Measurements from ENCODE around the gene MRPL2. TPM values are rescaled to one million over a fixed set of nuclear protein-coding genes. Genes with fewer than 3 reads are reported as not detected.

MRPL2 gene
- total RNA-seq, 2 experiments from 2014 or later: 42.8 to 48.0 TPM

GRCh38 chr6:43052842-43053544, 6.2 kb downstream of the MRPL2 start:
- H3K4me3 ChIP-seq (ENCODE audit: low read length): peak overlapping the region; percentile 93
- H3K27me3 ChIP-seq (ENCODE audit: control insufficient read depth in 1 of 2, insufficient read depth in 2 of 2, low read length in 2 of 2): no peaks in the 10 kb centered on the region
- TF ChIP-seq CTCF (IDR thresholded peaks at IDR 0.05): no peak
- ATAC-seq (ENCODE audit: poor library complexity) (peak; percentile 14), DNase-seq (peak in 7 of 14 experiments; percentile 7 to 42 (median 18))
- Mint-ChIP-seq H3K4me1 (ENCODE audit: low read depth) (peaks cover 52% of the 10 kb centered on the region), H3K27me3 (no peaks in the 10 kb centered on the region), H3K27ac (peak overlapping the region; percentile 96), H3K9me3 (no peaks in the 10 kb centered on the region), H3K36me3 (ENCODE audit: low read depth) (peaks cover 60% of the 10 kb centered on the region), H3K4me3 (peak overlapping the region; percentile 98)
- ChIA-PET POLR2A (interaction anchor here (1.0 to 3.2 kb wide), 17 partner anchors 12 to 1266 kb away, joined by 3 to 50 read pairs (median 5); partner anchors contain the start of genes CNPY3, CUL9, KLHDC3 and MEA1), CTCF (interaction anchor here (0.6 to 1.5 kb wide), 5 partner anchors 32 to 152 kb away, joined by 3 to 7 read pairs (median 4); partner anchors contain the start of gene RRP36)
- peaks cover 38% of the 10 kb centered on the region for H3K4me1 ChIP-seq (ENCODE audit: insufficient read depth, low read length)
- no peaks in the 10 kb centered on the region for H3K9me3 ChIP-seq (ENCODE audit: control insufficient read depth in 1 of 2, insufficient read depth in 1 of 2, low read length in 2 of 2)
- peak overlapping the region; percentile 76 to 84 for H3K27ac ChIP-seq (ENCODE audit: low read depth in 1 of 2, low read length in 2 of 2)
- H3K36me3 ChIP-seq (ENCODE audit: insufficient read depth, low read length): peaks cover 41% of the 10 kb centered on the region
- intact Hi-C loops (cut with DNase I, micrococcal nuclease): loop anchor here (2.0 to 10.0 kb wide), 4 partner anchors 76 to 1158 kb away; partner anchors contain the start of genes PEX6 (in 2 of the 2), CNPY3 (in 1 of the 2), GTPBP2 (in 1 of the 2) and USP49 (in 1 of the 2)

GRCh38 chr6:43052225-43052841, 6.9 kb downstream of the MRPL2 start:
- peaks cover 39% of the 10 kb centered on the region for H3K36me3 ChIP-seq (ENCODE audit: insufficient read depth, low read length)
- Mint-ChIP-seq H3K36me3 (ENCODE audit: low read depth) (peaks cover 61% of the 10 kb centered on the region), H3K4me3 (peak overlapping the region; percentile 98), H3K4me1 (ENCODE audit: low read depth) (peaks cover 48% of the 10 kb centered on the region), H3K27ac (peak overlapping the region; percentile 96), H3K9me3 (no peaks in the 10 kb centered on the region), H3K27me3 (no peaks in the 10 kb centered on the region)
- no peak for ATAC-seq (ENCODE audit: poor library complexity)
- H3K27ac ChIP-seq (ENCODE audit: low read depth in 1 of 2, low read length in 2 of 2): peak overlapping the region in 1 of 2 donors; percentile 76
- ChIA-PET POLR2A (interaction anchor here (0.6 to 3.2 kb wide), 3 partner anchors 31 to 312 kb away, joined by 3 to 37 read pairs (median 25); partner anchors contain the start of genes KLHDC3, MEA1 and RRP36), CTCF (no interaction called here)
- H3K4me3 ChIP-seq (ENCODE audit: low read length): no peak overlapping the region
- intact Hi-C loops (cut with DNase I, micrococcal nuclease): loop anchor here (2.0 to 10.0 kb wide), 4 partner anchors 75 to 1158 kb away; partner anchors contain the start of genes PEX6 (in 2 of the 2), CNPY3 (in 1 of the 2), GTPBP2 (in 1 of the 2) and USP49 (in 1 of the 2)
- H3K27me3 ChIP-seq (ENCODE audit: control insufficient read depth in 1 of 2, insufficient read depth in 2 of 2, low read length in 2 of 2): no peaks in the 10 kb centered on the region
- TF ChIP-seq CTCF (IDR thresholded peaks at IDR 0.05): no peak
- H3K9me3 ChIP-seq (ENCODE audit: control insufficient read depth in 1 of 2, insufficient read depth in 1 of 2, low read length in 2 of 2): no peaks in the 10 kb centered on the region
- H3K4me1 ChIP-seq (ENCODE audit: insufficient read depth, low read length): peaks cover 36% of the 10 kb centered on the region
- DNase-seq: no peak

- POLR2A ChIA-PET: interaction anchor here (0.5 to 0.6 kb wide), 3 partner anchors 8 to 28 kb away, joined by 3 read pairs; partner anchors contain the start of genes KLC4 and MRPL2
- TF ChIP-seq CTCF (IDR thresholded peaks at IDR 0.05): no peak
- Histone ChIP-seq H3K27me3 (ENCODE audit: control insufficient read depth in 1 of 2, insufficient read depth in 2 of 2, low read length in 2 of 2) (no peaks in the 10 kb centered on the region), H3K27ac (ENCODE audit: low read depth in 1 of 2, low read length in 2 of 2) (no peak overlapping the region), H3K36me3 (ENCODE audit: insufficient read depth, low read length) (peaks cover 40% of the 10 kb centered on the region), H3K4me3 (ENCODE audit: low read length) (no peak overlapping the region), H3K9me3 (ENCODE audit: control insufficient read depth in 1 of 2, insufficient read depth in 1 of 2, low read length in 2 of 2) (no peaks in the 10 kb centered on the region), H3K4me1 (ENCODE audit: insufficient read depth, low read length) (peaks cover 36% of the 10 kb centered on the region)
- intact Hi-C loops (cut with DNase I, micrococcal nuclease): loop anchor here (5.0 to 10.0 kb wide), 3 partner anchors 74 to 1156 kb away; partner anchors contain the start of genes PEX6 (in 2 of the 2), GTPBP2 (in 1 of the 2) and USP49 (in 1 of the 2)
- no peaks in the 10 kb centered on the region for H3K27me3 Mint-ChIP-seq
- CTCF ChIA-PET: no interaction called here
- H3K36me3 Mint-ChIP-seq (ENCODE audit: low read depth): peaks cover 69% of the 10 kb centered on the region
- DNase-seq: no peak
- no peak for ATAC-seq (ENCODE audit: poor library complexity)
- peak overlapping the region; percentile 65 for H3K4me3 Mint-ChIP-seq
- peak overlapping the region; percentile 37 for H3K27ac Mint-ChIP-seq
- peaks cover 44% of the 10 kb centered on the region for H3K4me1 Mint-ChIP-seq (ENCODE audit: low read depth)
- no peaks in the 10 kb centered on the region for H3K9me3 Mint-ChIP-seq
Observed at GRCh38 chr6:43050981-43051380, 8.3 kb downstream of the MRPL2 start.

Measured in CD4-positive, alpha-beta T cell (primary cell).